ENCODE results near the gene TBC1D32.
"Not testable (repeated sequence)": the region's sequence is repeated elsewhere in the genome, so short reads cannot be mapped to it uniquely, and the experiment has no call there.

Gene TBC1D32

DNA sequence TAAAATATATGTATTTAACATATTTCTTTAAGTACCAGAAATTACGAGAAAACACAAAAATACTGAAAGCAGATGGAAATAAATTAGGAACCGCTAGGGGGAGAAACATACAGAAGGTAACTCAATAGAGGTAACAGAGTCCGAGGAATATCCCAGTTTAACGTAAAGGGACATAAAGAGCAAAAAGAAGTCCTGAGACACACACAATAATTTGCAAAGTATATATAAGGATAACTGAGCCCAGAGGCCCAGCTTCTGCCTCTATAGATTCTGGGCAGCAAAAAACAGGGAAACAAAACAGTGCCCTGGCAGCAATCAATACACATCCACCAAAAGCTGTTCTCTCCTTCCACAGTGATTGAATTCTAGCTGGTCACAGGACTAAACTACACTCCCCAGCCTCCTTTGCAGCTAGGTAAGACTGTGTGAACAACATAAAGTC is 15.1 kb downstream of the TBC1D32 start:
- no peak for DNase-seq

DNA sequence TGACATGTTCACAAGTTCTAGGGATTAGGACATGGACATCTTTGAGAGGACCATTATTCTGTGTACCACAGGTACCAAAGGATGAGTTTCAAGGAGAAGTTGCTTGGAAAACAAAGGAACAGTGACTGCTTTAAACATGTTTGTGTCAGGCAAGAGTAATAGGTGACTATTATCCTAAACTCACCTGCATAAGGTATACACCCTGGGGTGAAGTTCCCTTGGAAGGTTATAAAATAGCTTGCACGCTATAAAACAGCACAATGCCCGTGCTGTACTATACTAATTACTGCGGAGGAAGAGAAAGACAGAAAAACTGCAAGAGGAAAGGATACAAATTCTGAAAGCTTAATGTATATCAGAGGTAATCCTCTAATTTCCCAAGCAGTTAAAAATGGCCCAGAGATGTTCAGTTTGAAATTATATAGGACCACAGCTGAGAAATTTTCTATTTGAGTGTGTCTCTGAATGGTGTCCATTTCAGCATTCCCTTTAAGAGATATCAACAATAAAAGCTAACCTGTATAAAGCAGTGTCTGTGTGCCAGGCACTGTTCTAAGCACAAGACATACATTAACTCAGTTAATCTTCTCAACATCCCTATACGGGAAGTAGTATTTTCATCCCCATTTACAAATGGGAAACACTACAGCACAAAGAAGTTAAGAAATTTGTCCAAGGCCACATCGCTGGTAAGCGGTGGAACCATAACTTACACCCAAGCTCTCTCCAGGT is 19.7 kb downstream of the TBC1D32 start:
- no peak for DNase-seq

DNA sequence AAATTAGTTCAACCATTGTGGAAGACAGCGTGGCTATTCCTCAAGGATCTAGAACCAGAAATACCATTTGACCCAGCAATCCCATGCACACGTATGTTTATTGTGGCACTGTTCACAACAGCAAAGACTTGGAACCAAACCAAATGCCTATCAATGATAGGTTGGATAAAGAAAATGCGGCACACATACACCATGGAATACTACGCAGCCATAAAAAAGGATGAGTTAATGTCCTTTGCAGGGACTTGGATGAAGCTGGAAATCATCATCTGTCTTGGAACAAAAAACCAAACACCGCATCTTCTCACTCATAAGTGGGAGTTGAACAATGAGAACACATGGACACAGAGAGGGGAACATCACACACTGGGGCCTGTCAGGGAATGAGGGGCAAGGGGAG is 22.5 kb downstream of the TBC1D32 start:
- DNase-seq, result not testable (repeated sequence)

DNA sequence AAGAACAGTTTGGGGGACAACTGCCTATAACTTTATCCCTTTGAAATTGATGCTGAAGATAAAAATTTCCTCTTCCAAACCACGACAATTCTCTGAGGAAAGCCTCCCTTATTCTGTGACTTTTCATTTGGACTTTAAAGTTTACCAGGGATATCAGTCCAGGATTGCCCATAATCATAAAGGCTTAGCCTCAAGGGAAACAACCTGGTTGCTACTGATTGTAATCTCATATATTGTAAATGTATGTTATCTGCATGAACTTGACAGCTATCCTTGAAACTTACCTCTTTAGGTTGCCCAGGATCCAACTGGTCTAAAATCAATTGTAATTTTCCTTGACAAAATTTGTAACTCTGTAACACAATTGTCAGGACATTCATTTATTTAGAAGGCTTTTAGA is 23.8 kb downstream of the TBC1D32 start:
- no peak for DNase-seq

DNA sequence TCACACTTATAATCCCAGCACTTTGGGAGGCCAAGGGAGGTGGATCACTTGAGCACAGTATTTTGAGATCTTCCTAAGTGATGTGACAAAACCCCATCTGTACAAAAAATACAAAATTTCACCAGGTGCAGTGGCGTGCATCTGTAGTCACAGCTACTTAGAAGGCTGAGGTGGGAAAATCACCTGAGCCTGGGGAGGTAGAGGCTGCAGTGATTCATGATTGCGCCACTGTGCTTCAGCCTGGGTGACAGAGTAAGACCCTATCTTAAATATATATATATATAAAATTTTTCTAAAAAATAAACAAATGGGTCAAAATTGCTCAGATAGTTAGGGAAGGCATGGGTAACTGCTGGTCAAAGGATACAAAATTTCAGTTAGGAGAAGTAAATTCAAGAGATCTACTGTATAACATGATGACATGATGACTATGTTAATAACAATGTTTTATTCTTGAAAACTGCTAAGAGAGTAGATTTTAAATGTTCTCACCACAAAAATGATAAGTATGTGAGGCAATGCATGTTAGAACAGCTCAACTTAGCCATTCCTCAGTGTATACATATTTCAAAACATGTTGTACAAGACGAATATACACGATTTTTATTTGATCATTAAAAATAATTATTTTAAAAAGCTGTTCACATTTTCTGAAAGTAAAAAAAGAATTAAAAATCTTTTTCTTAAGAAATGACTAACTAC is 24.4 kb downstream of the TBC1D32 start:
- no peak for DNase-seq

DNA sequence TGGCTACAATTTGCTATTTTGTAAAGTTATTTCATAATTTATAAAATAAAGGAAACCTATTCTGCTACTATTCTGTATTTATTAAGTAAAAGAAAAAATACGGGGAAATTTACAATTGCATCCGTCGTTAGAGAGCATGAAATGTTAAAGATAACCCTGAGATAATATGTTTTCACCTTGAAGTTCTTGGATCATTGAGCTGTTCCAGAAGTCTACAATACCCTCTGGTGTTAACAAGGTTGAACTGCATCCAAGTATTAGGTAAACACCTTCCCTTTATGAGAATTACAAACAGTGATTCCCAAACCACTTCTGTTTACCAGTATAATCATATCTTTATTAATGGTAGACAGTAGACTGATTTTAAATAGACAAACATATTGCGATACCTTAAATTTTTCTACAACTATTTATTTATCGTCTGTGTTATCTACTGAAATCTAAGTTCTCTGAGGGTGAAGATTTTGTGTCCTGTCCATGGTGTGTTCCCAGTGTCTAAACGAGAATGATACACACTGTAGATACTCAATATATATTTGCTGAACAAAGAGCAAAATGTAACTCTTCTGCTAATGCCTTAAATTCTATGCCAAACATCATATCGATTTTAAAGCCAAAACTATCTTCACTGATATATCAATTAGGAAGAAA is 28.2 kb downstream of the TBC1D32 start:
- DNase-seq, result no peak

DNA sequence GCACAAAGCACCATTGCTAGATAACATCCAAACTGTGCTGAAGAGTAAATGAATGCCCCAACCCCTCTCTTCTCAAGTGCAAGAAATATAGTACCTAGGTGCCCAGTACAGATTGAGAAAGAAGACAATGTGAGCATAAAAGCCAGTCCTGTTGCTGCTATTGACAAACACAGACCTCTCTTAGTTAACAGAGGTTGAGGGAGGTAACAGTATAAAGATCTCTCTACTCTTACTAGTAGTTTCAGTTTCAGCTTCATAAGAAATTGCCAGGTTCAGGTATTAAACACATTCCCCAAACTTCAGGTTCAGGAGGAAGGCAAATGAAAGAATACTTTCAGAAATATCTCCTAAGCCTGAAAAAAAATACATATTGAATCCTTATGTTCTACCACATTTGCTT is 31.4 kb downstream of the TBC1D32 start:
- no peak for DNase-seq

DNA sequence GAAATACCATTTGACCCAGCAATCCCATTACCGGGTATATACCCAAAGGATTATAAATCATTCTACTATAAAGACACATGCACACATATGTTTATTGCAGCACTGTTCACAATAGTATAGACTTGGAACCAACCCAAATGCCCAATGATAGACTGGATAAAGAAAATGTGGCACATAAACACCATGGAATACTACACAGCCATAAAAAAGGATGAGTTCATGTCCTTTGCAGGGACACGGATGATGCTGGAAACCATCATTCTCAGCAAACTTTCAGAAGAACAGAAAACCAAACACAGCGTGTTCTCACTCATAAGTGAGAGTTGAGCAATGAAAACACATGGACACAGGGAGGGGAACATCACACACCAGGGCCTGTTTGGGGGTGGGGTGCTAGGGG is 33.1 kb downstream of the TBC1D32 start:
- DNase-seq, result not testable (repeated sequence)

DNA sequence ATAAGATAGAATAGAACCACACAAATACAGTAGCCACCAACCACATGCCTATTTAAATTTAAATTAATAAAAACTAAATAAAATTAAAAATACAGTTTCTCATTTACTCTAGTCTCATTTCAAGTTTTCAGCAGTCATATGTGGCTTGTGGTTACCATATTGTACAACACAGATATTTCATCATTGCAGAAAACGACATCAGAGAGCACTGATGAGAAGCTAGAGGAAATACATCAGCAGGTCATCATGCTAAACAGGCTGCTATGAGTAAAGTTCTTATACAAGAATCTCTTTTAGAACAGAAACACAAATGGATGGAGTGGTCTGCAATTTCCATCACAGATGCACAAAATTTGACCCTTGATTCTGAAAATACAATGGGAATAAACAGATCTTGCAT is 36.6 kb downstream of the TBC1D32 start:
- DNase-seq, result no peak

DNA sequence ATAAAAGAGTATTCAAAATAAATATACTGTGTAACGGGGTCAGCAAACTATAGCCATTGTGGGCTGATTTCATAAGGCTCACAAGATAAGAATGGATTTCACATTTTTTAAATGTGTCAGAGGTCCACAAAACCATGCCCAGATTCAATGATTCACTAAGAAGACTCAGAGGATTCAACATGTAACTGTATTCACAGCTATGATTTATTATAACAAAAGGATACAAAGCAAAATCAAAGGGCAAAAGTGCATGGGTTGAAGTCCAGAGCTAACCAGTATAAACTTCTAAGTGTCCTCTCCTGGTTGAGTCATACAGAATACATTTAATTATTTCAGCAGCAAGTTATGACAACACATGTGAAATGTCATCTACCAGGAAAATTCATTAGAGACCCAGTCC is 49.2 kb downstream of the TBC1D32 start:
- no peak for DNase-seq

DNA sequence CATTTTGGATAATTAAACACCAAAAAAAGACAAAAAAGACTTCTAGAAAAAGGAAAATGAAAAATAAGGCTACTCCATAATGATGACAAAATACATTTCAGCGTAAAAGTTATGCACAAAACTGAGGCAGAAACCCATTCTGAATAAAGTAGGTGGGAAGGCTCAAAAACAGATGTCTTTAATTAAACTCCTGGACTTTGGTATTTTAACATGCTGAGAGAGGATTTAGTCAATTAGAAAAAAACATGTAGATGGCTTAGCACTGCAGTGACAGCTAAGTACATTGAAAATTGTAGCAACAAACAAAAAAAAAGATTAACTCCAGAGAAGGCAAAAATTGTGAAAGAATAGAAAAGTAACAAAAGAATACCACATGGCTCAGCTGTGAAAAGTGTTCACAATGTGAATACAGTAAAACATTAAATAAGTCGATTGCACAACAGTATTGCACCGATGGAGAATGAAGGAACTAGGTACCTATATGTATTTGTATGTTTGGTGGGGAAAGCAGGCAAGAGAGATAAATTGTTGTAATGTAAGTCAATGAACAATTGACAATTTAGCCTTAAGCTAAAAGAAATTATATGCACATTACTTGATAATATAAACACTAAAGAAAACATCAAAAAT is 59.5 kb downstream of the TBC1D32 start:
- no peak for DNase-seq

DNA sequence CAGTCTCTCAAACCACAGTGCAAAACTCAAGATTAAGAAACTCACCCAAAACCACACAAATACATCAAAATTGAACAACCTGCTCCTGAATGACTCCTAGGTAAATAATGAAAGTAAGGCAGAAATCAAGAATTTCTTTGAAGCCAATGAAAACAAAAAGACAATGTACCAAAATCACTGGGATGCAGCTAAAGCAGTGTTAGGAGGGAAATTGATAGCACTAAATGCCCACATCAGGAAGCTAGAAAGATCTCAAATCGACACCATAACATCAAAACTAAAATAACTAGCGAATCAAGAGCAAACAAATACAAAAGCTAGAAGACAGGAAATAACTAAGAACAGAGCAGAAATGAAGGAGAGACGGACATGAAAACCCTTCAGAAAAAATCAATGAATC is 70.5 kb downstream of the TBC1D32 start:
- DNase-seq, result no peak

DNA sequence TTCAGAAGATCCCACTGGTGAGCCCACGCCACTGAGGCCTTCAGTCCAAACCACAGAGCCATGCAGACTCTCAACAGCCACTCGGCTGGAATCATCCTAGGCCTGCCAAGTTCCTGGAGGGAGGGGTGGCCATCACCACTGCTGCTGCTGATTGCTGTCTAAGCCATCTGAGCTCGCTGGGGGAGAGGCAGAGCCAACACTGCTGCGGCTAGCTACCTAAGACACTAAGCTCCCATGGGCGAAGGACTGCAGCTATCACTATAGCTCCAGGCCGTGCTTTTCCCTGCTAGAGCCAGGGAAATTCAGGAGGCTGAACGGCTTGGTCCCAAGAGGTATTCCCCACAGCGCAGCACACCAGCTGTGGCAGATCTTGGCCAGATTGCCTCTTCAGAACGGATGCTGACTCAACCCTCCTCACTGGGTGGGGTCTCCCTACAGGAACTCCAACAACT is 73.6 kb downstream of the TBC1D32 start:
- DNase-seq, result no peak

DNA sequence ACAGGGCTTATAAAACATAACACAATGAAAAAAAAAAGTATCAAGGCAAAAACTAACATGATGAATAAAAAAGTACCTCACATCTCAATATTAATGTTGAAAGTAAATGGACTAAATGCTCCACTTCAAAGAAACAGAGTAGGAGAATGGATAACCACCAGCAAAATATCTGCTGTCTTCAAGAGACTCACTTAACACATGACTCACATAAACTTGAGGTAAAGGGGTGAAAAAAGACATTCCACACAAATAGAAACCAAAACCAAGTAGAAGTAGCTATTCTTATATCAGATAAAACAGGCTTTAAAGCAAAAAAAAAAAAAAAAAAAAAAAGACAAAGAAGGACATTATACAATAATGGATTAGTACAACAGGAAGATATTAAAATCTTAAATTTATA is 86.9 kb downstream of the TBC1D32 start:
- no peak for DNase-seq

DNA sequence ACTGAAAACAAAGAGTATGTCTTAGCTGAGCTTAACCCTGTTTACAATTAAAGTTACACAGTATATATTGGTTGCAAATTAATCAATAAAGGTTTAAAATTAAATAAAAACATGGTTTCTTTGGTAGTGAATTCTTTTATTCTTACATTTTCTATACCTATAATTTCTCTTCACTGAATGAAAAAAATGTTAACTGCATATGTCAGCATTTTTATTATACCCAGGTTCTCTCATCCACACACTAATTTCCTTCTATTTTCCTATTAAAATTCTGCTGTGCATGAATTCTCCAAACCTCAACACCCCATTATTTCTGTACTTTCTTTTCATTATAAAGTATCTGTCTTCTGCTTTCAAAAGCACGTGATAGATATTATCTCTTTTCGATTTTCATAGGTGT is 91.9 kb downstream of the TBC1D32 start:
- no peak for DNase-seq

DNA sequence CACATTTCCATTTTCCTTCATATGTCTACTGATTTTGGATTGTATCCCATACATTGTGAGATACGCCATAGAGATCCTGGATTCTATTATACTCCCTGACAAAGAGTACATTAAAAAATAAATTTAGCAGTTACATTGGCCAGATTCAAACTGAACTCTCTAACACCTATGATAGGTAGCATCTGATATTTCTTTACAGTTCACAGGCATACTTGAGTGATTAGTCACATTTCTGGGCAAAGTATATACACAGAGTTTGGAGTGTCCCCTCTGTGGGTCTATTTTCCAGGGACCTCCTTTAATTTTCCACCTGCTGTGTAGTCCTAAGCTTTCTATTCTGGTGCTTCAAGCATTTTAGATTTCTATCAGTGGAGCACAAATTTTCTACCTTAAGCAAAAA is 96.4 kb downstream of the TBC1D32 start:
- DNase-seq, result no peak

DNA sequence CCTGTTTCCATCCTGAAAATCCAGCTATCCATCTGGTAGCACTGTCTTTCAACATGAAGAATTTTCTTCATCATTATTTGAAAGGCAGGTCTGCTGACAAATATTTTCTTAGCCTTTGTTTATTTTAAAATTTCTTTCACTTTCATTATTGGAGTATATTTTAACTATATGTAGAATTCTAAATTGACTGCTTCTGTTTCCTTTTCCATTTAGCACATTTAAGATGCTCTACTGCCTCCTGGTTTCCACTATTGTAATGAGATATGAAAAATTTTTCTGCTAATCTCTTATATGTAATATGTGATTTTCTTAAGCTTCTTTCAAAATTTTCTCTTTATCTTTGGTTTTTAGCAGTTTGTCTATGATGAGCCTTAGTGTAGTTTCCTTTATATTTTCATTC is 97.3 kb downstream of the TBC1D32 start:
- DNase-seq, result no peak

DNA sequence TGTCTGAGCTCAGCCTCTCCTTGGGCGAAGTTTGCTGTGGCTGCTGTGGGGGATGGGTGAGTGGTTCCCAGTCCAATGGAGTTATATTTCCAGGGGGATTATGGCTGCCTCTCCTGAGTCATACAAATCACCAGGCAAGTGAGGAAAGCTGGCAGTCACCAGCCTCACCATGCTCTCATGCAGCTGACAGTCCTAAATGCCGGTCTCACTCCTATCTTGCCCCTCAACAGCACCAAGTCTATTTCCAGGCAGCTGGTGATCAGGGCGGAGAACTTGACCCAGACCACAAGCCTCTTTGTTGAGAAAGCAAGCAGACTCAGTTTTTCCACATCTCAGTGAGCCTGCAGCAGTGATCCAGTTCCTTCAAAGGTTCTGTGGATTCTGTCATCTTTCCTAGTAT is 98.9 kb downstream of the TBC1D32 start:
- no peak for DNase-seq

DNA sequence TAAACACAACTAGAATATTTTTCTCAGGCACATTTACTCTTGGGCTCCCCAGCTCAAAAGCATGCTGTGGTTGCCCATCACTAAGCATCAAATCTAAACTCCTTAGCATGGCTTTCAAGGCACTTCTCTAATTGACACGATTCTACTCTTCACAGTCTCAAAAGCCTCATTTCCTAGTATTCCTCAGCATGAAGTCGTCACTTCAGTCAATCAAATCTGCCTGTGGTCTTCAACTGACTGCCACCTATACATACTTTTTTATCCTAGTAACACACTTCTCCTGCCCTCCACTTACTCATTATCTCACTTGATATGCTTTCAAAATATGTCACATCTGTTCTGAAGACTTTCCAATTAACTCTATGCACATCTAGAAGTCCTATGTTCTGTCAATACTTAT is 110.3 kb downstream of the TBC1D32 start:
- DNase-seq, result no peak

DNA sequence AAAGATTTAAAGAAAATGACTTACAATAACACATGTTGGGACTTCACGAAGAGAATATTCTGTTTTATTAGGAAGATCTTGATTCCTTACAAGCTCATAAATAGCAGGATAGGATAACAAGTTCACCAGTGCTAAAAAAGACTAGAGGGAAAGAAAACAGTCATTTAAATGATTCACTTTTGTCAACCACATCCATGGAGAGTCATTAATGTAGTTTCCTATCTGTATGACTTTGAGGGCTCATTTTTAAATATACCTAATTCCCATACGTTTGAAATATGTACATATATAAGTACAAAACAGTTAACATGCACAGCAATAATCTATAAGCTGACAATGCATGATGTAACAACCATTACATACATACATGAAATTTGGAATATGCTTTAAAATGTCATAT is 111.1 kb downstream of the TBC1D32 start:
- DNase-seq, result no peak

DNA sequence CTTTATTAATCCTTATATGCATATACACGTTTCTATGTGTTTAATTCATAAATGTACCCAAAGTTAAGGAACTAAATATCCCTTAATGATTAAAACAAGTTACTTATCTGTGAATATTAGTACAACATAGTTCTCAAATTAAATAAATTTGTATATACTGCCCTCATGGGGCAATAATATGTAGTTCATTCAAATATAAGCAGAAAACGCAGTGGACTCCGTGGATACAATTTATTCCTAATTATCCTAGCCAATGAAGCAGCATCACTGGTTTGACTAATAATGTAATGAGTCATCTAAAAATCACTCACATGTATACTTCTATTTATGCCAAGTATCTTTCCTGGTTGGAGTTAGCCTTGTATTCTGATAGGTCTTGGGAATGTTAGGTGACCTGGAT is 111.6 kb downstream of the TBC1D32 start:
- DNase-seq, result no peak

DNA sequence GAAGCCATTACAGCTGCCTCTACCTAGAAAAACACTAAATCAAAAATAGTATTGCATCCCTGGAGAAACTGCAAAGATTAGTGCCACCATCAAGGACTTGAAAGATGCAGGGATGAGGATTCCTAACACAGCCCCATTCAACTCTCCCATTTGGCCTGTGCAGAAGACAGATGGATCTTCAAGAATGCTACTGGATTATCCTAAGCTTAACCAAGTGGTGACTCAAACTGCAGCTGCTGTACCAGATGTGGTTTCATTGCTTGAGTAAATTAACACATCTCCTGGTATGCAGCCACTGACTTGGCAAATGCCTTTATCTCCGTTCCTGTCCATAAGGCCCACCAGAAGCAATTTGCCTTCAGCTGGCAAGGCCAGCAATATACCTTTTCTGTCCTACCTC is 117.4 kb downstream of the TBC1D32 start:
- no peak for DNase-seq

DNA sequence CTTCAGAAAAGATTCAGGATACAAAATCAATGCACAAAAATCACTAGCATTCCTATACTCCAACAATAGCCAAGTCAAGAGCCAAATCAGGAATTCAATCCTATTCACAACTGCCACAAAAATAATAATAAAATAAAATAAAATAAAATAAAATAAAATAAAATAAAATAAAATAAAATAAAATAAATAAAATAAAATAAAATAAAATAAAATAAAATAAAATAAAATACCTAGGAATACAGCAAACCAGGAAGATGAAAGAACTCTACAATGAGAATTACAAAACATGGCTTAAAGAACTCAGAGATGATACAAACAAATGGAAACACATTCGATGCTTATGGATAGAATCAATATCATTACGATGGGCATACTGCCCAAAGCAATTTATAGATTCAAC is 120.9 kb downstream of the TBC1D32 start:
- DNase-seq, result not testable (repeated sequence)

DNA sequence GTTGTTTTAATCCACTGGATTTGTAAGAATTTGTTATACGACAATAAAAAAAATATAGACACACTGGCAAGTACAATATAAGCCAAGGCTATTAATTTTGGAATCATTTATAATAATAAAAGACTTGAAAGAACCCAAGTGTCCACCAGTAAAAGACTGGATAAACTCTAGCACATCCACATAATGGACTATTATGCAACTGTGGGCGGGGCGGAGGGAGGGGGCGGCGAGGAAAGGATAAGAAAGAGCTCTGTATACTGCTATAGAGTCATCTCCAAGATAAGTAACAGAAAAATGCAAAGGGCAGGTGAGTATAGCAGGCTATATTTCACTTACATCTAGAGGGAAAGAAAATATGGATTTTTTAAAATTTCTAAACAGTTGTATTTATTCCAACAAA is 123.3 kb downstream of the TBC1D32 start:
- DNase-seq, result no peak
